ENCODE measurements around the gene COX7B2.

COX7B2 gene

GRCh38 chr4:46837639-46838038 lies 71.4 kb downstream of the COX7B2 start:
- H3K27me3 ChIP-seq (ENCODE audit: low read length): no peaks in the 10 kb centered on the region
- no peak for TF ChIP-seq CTCF (IDR thresholded peaks at IDR 0.05; ENCODE audit: insufficient read depth, low read length, poor library complexity, severe bottlenecking)
- TF ChIP-seq EZH2phosphoT487 (conservative IDR thresholded peaks at IDR 0.05; ENCODE audit: low read length): no peak
- H4K20me1 ChIP-seq (ENCODE audit: low read depth, low read length): no peaks in the 10 kb centered on the region
- no peak overlapping the region for H2AFZ ChIP-seq (ENCODE audit: low read depth, low read length, severe bottlenecking)
- H3K36me3 ChIP-seq (ENCODE audit: low read length): no peaks in the 10 kb centered on the region
- H3F3A ChIP-seq (ENCODE audit: insufficient read depth): no peaks in the 10 kb centered on the region
- H3K9ac ChIP-seq (ENCODE audit: low read length): no peak overlapping the region
- no peaks in the 10 kb centered on the region for H3K9me3 ChIP-seq (ENCODE audit: insufficient read depth, low read length)
- no peak overlapping the region for H3K4me3 ChIP-seq (ENCODE audit: insufficient read depth, low read length, poor library complexity, severe bottlenecking)
- H3K27ac ChIP-seq (ENCODE audit: low read depth, low read length): no peak overlapping the region
- no peaks in the 10 kb centered on the region for H3K79me2 ChIP-seq (ENCODE audit: insufficient read depth, low read length)
- no peak overlapping the region for H3K4me2 ChIP-seq (ENCODE audit: low read depth, low read length, poor library complexity, severe bottlenecking)
- no peaks in the 10 kb centered on the region for H3K9me2 ChIP-seq (replicated peaks; ENCODE audit: insufficient read depth, low read length)

GRCh38 chr4:46836584-46836983 lies 72.5 kb downstream of the COX7B2 start:
- no peak for TF ChIP-seq CTCF (IDR thresholded peaks at IDR 0.05; ENCODE audit: insufficient read depth, low read length, poor library complexity, severe bottlenecking)
- no peak for TF ChIP-seq EZH2phosphoT487 (conservative IDR thresholded peaks at IDR 0.05; ENCODE audit: low read length)
- Histone ChIP-seq H4K20me1 (ENCODE audit: low read depth, low read length) (no peaks in the 10 kb centered on the region), H3K4me2 (ENCODE audit: low read depth, low read length, poor library complexity, severe bottlenecking) (no peak overlapping the region), H3K36me3 (ENCODE audit: low read length) (no peaks in the 10 kb centered on the region), H3K9me2 (replicated peaks; ENCODE audit: insufficient read depth, low read length) (no peaks in the 10 kb centered on the region), H3K27ac (ENCODE audit: low read depth, low read length) (no peak overlapping the region), H3F3A (ENCODE audit: insufficient read depth) (no peaks in the 10 kb centered on the region), H3K27me3 (ENCODE audit: low read length) (no peaks in the 10 kb centered on the region), H3K9ac (ENCODE audit: low read length) (no peak overlapping the region), H3K79me2 (ENCODE audit: insufficient read depth, low read length) (no peaks in the 10 kb centered on the region), H3K4me3 (ENCODE audit: insufficient read depth, low read length, poor library complexity, severe bottlenecking) (no peak overlapping the region), H3K9me3 (ENCODE audit: insufficient read depth, low read length) (no peaks in the 10 kb centered on the region), H2AFZ (ENCODE audit: low read depth, low read length, severe bottlenecking) (no peak overlapping the region)

- Histone ChIP-seq H3K4me2 (ENCODE audit: low read depth, low read length, poor library complexity, severe bottlenecking) (no peak overlapping the region), H3K27ac (ENCODE audit: low read depth, low read length) (no peak overlapping the region), H2AFZ (ENCODE audit: low read depth, low read length, severe bottlenecking) (no peak overlapping the region), H3K27me3 (ENCODE audit: low read length) (no peaks in the 10 kb centered on the region), H3K9me3 (ENCODE audit: insufficient read depth, low read length) (no peaks in the 10 kb centered on the region), H3K79me2 (ENCODE audit: insufficient read depth, low read length) (no peaks in the 10 kb centered on the region), H3K9me2 (replicated peaks; ENCODE audit: insufficient read depth, low read length) (no peaks in the 10 kb centered on the region), H3K9ac (ENCODE audit: low read length) (no peak overlapping the region), H3K36me3 (ENCODE audit: low read length) (no peaks in the 10 kb centered on the region), H3K4me3 (ENCODE audit: insufficient read depth, low read length, poor library complexity, severe bottlenecking) (no peak overlapping the region), H3F3A (ENCODE audit: insufficient read depth) (no peaks in the 10 kb centered on the region), H4K20me1 (ENCODE audit: low read depth, low read length) (no peaks in the 10 kb centered on the region)
- no peak for TF ChIP-seq CTCF (IDR thresholded peaks at IDR 0.05; ENCODE audit: insufficient read depth, low read length, poor library complexity, severe bottlenecking)
Observed at GRCh38 chr4:46830971-46831454, 78.0 kb downstream of the COX7B2 start.

All from SU-DHL-6 (cell line).